LNCAP (cell line): ENCODE results near the gene DHX8.

Experiments used
- TF ChIP-seq, protein P1 (sequence below): fragments of 450-650 bp; IDR thresholded peaks from 2 replicates; pipeline ENCODE4 v1.5.1; 2017; ENCODE audit warnings: mild to moderate bottlenecking

Gene DHX8

DNA sequence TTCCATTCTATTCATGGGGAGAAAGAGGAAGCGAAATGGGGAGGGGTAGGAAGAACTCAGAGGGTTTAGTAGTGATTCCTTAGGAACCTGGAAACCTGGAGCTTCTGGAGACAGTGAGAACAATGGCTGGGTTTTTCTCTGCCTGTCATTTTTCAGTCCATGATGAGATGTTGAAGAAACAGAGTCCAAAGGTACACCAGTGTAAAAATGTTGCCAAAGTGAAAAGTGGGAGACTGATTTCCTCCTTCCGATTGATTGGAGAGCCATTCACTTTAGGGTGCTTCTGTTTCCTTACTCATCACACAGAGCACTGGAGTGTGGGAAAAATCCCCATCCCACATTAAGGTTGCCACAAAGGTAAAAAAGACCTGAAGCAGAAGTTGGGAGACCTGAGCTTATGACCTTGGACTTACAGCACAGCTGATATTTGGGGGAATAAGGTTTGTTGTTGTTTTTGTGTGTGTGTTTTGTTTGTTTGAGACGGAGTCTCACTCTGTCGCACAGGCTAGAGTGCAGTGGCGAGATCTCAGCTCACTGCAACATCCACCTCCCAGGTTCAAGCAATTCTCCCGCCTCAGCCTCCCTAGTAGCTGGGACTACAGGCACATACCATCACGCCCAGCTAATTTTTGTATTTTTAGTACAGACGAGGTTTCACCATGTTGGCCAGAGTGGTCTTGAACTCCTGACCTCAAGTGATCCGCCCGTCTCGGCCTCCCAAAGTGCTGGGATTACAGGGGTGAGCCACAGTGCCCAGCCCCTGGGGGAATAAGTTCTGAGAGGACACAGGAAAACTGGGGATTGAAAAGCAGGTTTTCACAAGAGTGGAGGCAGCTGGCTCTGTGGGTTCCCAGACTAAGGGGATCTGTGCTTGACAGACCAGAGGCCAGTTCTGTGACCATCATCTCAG, 1.4 kb upstream of the DHX8 start:
- TF ChIP-seq, protein P1, sequence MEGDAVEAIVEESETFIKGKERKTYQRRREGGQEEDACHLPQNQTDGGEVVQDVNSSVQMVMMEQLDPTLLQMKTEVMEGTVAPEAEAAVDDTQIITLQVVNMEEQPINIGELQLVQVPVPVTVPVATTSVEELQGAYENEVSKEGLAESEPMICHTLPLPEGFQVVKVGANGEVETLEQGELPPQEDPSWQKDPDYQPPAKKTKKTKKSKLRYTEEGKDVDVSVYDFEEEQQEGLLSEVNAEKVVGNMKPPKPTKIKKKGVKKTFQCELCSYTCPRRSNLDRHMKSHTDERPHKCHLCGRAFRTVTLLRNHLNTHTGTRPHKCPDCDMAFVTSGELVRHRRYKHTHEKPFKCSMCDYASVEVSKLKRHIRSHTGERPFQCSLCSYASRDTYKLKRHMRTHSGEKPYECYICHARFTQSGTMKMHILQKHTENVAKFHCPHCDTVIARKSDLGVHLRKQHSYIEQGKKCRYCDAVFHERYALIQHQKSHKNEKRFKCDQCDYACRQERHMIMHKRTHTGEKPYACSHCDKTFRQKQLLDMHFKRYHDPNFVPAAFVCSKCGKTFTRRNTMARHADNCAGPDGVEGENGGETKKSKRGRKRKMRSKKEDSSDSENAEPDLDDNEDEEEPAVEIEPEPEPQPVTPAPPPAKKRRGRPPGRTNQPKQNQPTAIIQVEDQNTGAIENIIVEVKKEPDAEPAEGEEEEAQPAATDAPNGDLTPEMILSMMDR = no peak

DNA sequence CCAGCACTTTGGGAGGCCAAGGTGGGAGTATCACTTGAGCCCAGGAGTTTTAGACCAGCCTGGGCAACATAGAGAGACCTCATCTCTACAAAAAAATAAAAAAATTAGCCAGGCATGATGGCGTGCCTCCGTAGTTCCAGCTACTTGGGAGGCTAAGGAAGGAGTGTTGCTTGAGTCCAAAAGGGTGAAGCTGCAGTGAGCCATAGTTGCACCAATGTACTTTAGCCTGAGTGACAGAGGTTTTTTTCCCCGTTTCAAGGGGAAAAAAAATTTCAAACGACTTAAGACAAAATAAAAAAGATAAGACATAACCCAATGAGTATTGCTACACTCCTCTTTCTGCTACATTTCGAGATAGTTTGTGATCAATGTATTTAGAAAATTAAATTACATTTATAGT, 6.8 kb downstream of the DHX8 start:
- TF ChIP-seq, protein P1 = no peak

DNA sequence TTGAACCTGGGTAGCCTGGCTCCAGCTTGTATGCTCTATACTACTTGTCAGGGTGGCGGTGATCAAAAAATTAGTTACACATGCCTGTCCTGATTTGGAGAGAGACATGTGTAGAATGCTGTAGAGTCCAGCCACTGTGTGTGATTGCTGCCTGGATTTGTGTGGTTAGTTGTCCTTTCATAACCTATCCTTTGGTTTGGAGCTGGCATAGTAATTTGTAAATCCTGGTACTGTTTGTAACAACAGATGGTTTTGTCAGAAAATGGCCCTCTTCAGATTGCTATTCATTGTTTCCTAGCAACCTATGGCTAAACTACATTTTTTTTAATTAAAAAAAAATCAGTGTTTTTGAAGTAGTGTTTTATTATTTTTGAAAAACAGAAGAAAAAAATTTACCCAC, 31.9 kb downstream of the DHX8 start:
- TF ChIP-seq, protein P1 = no peak

DNA sequence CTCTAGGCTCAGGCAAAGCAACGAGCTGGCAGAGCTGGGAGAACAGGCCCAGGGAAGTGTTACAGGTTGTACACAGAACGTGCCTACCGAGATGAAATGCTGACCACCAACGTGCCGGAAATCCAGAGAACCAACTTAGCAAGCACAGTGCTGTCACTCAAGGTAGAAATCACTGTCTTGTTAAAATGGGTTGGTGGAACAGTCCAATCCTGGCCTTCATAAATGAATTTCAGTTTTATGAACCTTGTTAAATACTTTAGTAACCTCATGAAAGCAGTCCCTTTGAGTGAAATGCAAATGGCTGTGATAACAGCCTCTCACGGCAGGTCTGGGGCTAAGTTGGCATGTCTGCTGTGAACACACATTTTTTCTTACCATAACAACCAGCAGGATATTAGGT, 33.4 kb downstream of the DHX8 start:
- TF ChIP-seq, protein P1 = no peak

DNA sequence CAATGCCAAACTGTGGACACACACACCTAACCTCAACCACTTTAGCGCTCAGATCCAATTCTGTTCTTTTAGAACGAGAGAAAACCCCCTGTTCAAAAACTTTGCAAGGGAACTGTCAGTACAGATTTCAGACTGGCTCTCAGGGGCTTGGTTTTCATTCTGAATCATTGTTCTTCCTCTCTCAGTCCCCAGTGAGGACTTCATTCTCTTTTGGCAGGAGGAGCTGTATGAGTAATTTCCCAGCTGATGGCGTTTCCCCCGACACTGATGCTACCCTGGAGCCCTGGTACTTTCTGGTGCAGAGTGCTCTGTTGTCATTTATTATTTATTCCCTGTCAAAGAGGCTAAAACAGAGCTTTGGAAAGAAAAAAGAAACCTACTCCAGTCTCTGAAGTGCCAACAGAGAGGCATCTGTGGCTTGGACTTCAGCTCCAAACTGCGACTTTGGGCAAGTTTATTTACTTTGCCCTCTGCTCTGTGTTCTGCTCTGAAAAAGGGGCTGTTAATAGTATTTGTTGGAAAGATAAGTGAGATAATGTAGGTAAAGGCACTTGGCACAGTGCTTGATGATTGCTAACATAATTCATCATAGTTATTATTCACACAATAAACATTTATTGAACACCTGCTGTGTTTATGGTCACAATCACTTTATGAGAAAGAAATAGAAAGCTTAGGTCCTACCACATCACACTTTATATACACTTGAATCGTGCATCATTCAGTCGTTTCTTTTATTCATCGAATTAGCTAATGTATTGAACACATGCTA, 34.0 kb downstream of the DHX8 start:
- TF ChIP-seq, protein P1 = no peak

DNA sequence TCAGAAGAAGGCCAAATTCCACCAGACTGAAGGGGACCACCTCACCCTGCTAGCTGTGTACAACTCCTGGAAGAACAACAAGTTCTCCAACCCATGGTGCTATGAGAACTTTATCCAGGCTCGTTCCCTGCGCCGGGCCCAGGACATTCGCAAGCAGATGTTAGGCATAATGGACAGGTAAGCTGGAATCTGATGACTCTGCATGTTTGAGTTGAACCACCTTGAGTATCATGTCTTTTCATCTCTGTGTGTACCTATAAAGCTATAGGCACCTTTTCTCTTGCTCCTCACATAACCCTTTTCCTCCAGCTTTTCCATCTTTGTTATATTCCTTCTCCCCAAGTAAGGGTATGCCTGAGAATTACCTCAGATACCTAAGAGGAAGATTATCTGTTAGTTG, 37.6 kb downstream of the DHX8 start:
- TF ChIP-seq, protein P1 = no peak

DNA sequence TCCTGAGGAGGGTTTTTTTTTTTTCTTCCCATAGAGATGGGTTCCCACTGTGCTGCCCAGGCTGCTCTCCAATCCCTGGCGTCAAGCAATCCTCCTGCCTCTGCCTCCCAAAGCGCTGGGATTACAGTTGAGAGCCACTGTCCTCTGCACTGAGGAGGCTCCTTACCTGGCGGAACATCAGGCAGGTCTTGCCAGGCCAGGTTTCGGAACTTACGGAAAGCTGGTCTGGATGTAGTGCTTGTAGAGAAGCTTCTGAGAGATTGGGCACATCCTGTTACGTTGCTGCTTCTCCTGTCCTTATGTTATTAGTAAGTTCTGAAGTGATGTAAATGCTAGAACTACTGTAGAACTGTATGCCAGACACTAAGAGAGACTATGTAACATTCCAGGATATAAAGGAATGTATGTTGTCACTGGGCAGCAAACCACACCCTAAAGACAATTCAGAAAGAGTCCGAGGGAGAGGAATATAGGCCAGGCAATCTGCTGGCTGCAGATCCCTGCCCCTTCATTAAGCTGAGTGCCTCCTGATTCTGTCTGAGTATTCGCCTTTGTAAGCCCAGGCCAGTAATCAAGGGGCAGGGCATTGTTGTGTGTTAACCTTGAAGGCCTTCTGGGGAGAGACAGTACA, 41.3 kb downstream of the DHX8 start:
- TF ChIP-seq, protein P1 = no peak
